GM19395 (cell line): ENCODE measurements around the gene YKT6.

ENCODE experiments used
- ATAC-seq: cut with Tn5 transposase; IDR thresholded peaks from one replicate; pipeline ENCODE4 v1.9.1; 2021; ENCODE audit warnings: mild to moderate bottlenecking, moderate library complexity; ENCODE audit not compliant: unreplicated experiment

The YKT6 gene

DNA sequence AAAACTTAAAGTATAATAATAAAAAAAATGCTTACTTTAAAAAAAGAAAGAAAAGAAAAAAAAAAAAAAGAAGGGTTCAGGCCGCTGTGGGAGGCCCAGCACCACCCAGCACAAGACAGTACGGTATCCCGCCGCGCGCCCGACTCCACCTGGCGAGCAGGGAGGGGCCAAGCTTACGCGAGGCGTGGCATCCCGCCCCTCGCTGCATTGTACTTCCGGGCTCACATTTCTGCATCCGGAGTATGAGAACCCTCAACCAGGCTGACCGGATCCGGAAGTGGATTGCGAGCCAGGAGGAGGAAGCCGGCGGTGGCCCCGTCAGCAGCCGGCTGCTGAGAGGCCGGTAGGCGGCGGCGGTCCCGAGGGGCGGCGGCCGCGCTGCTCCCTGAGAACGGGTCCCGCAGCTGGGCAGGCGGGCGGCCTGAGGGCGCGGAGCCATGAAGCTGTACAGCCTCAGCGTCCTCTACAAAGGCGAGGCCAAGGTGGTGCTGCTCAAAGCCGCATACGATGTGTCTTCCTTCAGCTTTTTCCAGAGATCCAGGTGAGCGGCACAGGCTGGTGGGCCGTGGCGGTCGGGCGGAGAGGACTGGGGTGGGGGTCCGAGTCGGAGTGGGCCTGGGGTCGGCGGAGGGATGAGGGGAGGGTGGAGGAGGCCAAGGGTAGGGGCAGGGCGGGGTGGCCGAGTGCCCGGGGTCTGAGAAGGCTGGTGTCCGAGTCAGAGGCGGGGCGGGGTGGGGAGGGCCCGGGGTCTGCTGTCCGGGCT is at the start of gene YKT6:
YKT6 (plus strand) TSS at position 280 of the 763 bp plus-strand sequence; CDS start at position 438, 158 bp downstream.
- peak; percentile 99 for ATAC-seq

DNA sequence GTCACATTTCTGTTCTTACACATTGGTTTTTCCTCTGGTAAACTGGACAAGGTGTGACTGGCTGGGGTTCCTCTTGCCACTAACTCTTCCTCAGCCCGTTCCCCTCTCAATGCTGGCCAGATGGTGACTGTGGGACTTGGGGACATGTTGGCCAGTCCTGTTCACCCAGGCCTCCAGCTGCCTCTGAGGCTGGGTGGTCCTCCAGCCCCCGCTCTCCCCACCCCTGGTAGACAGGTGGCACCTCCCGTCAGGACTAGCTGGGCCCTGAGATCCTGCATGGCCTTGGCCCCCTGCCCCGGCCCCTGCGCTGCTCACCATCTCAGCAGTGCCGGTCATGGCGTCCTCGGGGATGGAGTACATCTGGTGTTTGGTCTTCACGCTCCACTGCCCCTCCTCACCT is 48.8 kb upstream of the YKT6 start:
- no peak for ATAC-seq

- ATAC-seq = no peak
Observed at GRCh38 chr7:44152971-44153947, 47.5 kb upstream of the YKT6 start.

- no peak for ATAC-seq
Observed at GRCh38 chr7:44153948-44154335, 46.8 kb upstream of the YKT6 start.

GRCh38 chr7:44154703-44155102 is 46.1 kb upstream of the YKT6 start:
- ATAC-seq = no peak

GRCh38 chr7:44155191-44156185 is 45.3 kb upstream of the YKT6 start:
- ATAC-seq = no peak

DNA sequence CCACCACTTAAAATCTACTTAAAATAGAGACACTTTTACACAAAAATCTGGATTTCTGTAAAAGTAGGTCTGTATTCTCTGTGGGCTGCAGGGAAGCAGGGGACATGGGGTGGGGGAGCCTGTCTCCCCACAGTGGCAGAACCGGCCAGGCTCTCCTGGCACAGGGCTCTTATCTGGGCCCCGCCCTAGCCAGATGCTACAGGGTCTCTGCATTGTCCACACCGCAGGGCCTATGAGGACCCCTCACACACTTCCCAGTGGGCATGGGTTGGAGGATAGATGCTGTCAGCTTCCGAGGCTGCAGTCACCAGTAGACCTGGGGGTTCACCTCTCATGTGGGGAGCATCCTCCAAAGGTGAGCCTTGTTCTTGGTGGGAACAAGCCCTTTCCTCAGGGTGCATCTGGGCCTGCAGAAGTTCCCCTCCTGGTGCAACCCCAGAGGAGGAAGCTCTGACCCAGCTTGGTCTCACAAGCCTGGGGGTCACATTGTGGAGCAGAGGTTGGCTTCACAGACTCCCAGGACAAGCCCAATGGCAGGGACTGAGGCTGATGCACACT is 44.2 kb upstream of the YKT6 start:
- no peak for ATAC-seq

DNA sequence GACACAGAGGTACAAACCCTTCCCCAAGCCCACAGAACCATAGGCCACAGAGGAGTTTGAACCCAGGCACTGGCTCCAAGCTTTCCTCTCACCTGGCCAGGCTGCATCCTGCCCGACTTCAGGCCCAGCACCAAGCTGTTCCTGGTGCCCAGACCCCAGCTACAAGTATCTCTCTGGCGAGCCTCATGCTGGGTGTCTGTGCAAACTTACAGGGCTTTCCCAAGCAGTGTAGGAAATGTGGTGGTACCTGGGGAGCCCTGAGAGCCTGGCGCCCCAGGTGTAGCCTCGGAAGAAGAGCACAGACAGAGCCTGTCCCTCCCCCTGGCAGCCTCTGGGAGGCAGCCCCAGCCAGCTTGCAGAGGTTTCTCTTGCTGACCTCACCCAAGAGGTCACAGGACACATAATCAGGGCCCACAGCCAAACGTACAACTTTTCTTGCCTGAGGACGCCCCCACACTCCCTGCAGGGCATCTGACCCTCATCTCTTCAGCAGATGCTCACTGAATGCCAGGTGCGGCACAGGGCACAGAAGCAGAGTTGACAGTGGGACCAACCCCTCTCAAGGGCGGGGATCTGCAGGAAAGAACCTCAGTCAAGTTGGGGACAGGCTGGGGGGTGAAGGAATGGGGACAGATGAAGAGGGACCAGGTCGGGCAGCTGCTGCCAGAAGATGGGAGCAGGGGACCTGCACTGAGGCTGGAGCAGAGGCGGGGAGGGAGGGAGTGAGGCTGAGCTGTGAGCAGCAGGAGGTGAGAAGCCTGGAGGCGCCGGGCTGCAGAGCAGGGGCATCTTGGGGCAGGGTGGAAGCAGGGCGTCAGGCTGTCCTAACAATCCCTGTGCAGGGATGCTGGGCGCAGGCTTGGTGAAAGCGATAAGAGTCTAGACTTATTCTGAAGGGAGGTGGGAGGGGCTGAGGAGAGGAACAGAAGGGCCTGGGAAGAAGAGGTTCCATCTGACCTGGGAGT is 43.4 kb upstream of the YKT6 start:
- no peak for ATAC-seq

- ATAC-seq = no peak
Observed at GRCh38 chr7:44158096-44158872, 42.5 kb upstream of the YKT6 start.

- no peak for ATAC-seq
Observed at GRCh38 chr7:44158873-44159631, 41.7 kb upstream of the YKT6 start.

- ATAC-seq = no peak
Observed at GRCh38 chr7:44159824-44160630, 40.8 kb upstream of the YKT6 start.

GRCh38 chr7:44161371-44161770 is 39.4 kb upstream of the YKT6 start:
- no peak for ATAC-seq

DNA sequence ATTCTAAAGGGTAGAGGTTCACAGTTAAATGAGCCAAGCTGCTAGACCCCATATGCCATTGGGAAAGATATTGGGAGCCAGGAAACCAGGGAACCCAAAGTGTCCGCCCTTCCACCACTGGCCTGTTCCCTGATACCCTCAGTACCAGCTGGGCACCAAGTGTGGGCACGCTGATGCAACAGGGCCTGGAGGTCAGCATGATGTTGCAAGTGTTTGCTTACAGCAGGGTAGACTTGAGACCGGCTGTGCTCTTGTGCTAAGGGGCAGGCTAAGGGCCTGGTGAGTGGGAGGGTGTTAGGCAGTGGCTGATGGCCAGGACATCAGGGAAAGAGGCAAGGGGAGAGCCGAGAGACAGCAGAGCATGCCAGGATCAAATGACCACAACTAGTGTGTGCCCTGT is 38.6 kb upstream of the YKT6 start:
- no peak for ATAC-seq

GRCh38 chr7:44162785-44163395 is 37.9 kb upstream of the YKT6 start:
- ATAC-seq = no peak

DNA sequence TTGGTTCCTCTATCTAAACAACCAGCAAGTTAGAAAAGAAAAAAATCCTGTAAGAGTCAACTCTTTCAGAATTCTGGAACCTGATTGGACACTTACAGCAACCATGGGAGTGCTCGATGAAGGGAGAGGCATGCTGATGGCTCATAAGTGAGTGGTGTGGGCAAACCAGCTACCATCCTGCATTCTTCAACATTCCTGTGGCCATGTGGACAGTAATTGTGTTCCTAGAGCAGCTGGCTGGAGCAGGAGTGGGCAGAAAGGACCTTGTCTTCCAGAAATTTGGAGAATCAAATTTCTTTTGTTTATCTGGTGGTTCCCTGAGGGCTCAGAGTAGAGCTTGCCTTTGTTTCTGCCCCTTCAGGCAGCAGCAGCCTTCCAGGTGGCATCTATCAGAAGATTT is 37.2 kb upstream of the YKT6 start:
- no peak for ATAC-seq

DNA sequence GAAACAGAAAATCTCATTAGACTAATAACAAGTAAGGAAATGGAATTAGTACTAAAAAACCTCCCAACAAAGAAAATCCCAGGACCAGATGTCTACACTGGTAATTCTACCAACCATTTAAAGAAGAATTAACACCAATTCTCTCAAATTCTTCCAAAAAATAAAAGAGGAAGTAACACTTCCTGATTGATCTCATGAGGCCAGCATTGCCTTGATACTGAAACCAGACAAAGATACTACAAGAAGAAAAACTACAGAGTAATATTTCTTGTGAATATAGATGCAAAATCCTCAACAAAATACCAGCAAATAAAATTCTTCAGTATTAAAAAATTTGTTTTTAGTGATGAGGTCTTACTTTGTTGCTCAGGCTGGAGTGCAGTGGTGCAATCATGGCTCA is 32.9 kb upstream of the YKT6 start:
- no peak for ATAC-seq
